AG04450 (cell line): Measurements from ENCODE around the gene DOK4. TPM values are rescaled to one million over a fixed set of nuclear protein-coding genes. Genes with fewer than 3 reads are reported as not detected.

Experiments
- CTCF ChIA-PET: fragments of 300-600, 350-600 bp; formaldehyde crosslinking; extraction: SDS; loops from one replicate; lab custom pipeline; 2022; ENCODE audit warnings: antibody characterized with exemption, inconsistent platforms; lab: Charles Lee
- POLR2A ChIA-PET: fragments of 350-600 bp; formaldehyde crosslinking; extraction: SDS; loops from one replicate; lab custom pipeline; 2021; ENCODE audit warnings: antibody characterized with exemption, inconsistent platforms; lab: Yijun Ruan, JAX
- DNase-seq: peaks from one replicate; pipeline ENCODE4 v3.0.0-alpha.2; 2011; ENCODE audit warnings: low read depth, low spot score
- H3K27ac ChIP-seq: one replicate; pipeline ENCODE4 v1.5.1; 2012; ENCODE audit warnings: low read depth, low read length, control low read depth
- H3K27me3 ChIP-seq: one replicate; pipeline ENCODE4 v1.6.0; 2012; ENCODE audit warnings: low read length; ENCODE audit not compliant: control insufficient read depth, insufficient read depth
- H3K4me3 ChIP-seq: 2 replicates; pipeline ENCODE4 v1.5.1; 2011; ENCODE audit warnings: mild to moderate bottlenecking, low read depth, low read length, control low read depth
- H3K9me3 ChIP-seq: 2 replicates; pipeline ENCODE4 v1.5.1; 2012; ENCODE audit warnings: low read length; ENCODE audit not compliant: control insufficient read depth, insufficient read depth
- CTCF ChIP-seq: IDR thresholded peaks from 2 replicates; pipeline ENCODE4 v1.5.1; 2011; ENCODE audit warnings: low read depth, low read length, control low read depth, inconsistent platforms
- polyA plus RNA-seq: library from polyadenylated mRNA; depleted of rRNA; stranded (reverse); fragments of >200 nt; gene quantifications from 2 replicates; pipeline ENCODE4 v1.2.3, GENCODE V29; 2011

Gene DOK4
- polyA plus RNA-seq, 1 experiment = 12.5 TPM

GRCh38 chr16:57519796-57520360 lies 33.6 kb upstream of the DOK4 start:
- H3K9me3 ChIP-seq = no peaks in the 10 kb centered on the region
- POLR2A ChIA-PET = interaction anchor here (0.7 kb wide), 1 partner anchor 57 kb away, joined by 3 read pairs; the partner anchor contains the start of gene POLR2C
- CTCF ChIA-PET = interaction anchor here (0.6 to 4.6 kb wide), 32 partner anchors 8 to 545 kb away, joined by 3 to 63 read pairs (median 4); partner anchors contain the start of genes CCDC102A, CIAPIN1, COQ9 and DOK4
- peak; percentile 99 for TF ChIP-seq CTCF
- H3K27ac ChIP-seq = no peak overlapping the region
- DNase-seq = no peak
- H3K27me3 ChIP-seq = no peaks in the 10 kb centered on the region
- no peak overlapping the region for H3K4me3 ChIP-seq

- no peak for TF ChIP-seq CTCF
- no peak for DNase-seq
- Histone ChIP-seq H3K9me3 (no peaks in the 10 kb centered on the region), H3K27ac (no peak overlapping the region), H3K4me3 (no peak overlapping the region), H3K27me3 (no peaks in the 10 kb centered on the region)
- ChIA-PET POLR2A (no interaction called here), CTCF (interaction anchor here (1.1 to 4.6 kb wide), 6 partner anchors 10 to 157 kb away, joined by 3 to 63 read pairs (median 16); partner anchors contain the start of gene CCDC102A)
Measured at GRCh38 chr16:57518922-57519321, 32.6 kb upstream of the DOK4 start.

- Histone ChIP-seq H3K4me3 (no peak overlapping the region), H3K27ac (no peak overlapping the region), H3K9me3 (no peaks in the 10 kb centered on the region), H3K27me3 (no peaks in the 10 kb centered on the region)
- POLR2A ChIA-PET = no interaction called here
- no peak for DNase-seq
- no peak for TF ChIP-seq CTCF
- CTCF ChIA-PET = interaction anchor here (1.1 to 4.6 kb wide), 6 partner anchors 10 to 158 kb away, joined by 3 to 63 read pairs (median 16); partner anchors contain the start of gene CCDC102A
Measured at GRCh38 chr16:57518520-57518919, 32.2 kb upstream of the DOK4 start.

- Histone ChIP-seq H3K9me3 (no peaks in the 10 kb centered on the region), H3K27ac (no peak overlapping the region), H3K27me3 (no peaks in the 10 kb centered on the region), H3K4me3 (no peak overlapping the region)
- no peak for DNase-seq
- CTCF ChIA-PET = interaction anchor here (0.5 to 4.6 kb wide), 5 partner anchors 13 to 99 kb away, joined by 4 to 63 read pairs (median 7); no protein-coding TSS in a partner anchor
- POLR2A ChIA-PET = no interaction called here
- TF ChIP-seq CTCF = no peak
Measured at GRCh38 chr16:57517397-57518367, 31.4 kb upstream of the DOK4 start.
